ENCODE data around the gene SLCO1C1. TPM values are rescaled to one million over a fixed set of nuclear protein-coding genes. Genes with fewer than 3 reads are reported as not detected.

Gene SLCO1C1
- total RNA-seq, 1 experiment from 2014 or later: not detected

DNA sequence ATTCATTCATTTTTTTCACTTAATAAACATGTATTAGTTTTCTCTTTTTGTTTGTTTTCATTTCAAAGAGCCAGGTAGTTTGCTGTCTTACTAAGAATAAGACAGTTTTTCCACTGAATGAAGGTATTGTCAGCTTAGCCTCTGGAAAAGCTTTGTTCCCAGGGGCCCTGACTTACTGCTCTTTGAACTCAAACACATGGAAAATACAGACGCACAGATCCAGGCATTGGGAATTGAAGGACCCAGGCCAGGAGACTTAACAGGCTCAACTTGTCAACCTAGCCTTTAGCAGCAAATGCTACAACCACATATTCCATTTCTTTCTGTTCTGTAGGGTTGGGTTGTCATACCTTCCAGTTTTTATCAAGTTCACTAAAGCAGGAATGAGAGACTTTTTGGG, 38.5 kb upstream of the SLCO1C1 start:
- Histone ChIP-seq H3K4me1 (replicated peaks; ENCODE audit: insufficient read depth) (no peaks in the 10 kb centered on the region), H2AFZ (no peak overlapping the region), H3F3A (ENCODE audit: insufficient read depth, low read depth) (no peaks in the 10 kb centered on the region), H4K20me1 (ENCODE audit: insufficient read depth) (no peaks in the 10 kb centered on the region), H3K79me2 (ENCODE audit: low read depth) (no peaks in the 10 kb centered on the region), H3K36me3 (ENCODE audit: low read depth) (no peaks in the 10 kb centered on the region), H3K9me2 (ENCODE audit: insufficient read depth) (no peaks in the 10 kb centered on the region), H3K4me2 (no peak overlapping the region), H3K4me3 (no peak overlapping the region), H3K27ac (no peak overlapping the region), H3K27me3 (ENCODE audit: insufficient read depth, low read depth) (no peaks in the 10 kb centered on the region), H3K9me3 (ENCODE audit: insufficient read depth, low read depth) (no peaks in the 10 kb centered on the region; the same call in 1 of the 2 replicates)
- BruUV-seq (replicated peaks): no TSS peak
- TF ChIP-seq, protein P1, sequence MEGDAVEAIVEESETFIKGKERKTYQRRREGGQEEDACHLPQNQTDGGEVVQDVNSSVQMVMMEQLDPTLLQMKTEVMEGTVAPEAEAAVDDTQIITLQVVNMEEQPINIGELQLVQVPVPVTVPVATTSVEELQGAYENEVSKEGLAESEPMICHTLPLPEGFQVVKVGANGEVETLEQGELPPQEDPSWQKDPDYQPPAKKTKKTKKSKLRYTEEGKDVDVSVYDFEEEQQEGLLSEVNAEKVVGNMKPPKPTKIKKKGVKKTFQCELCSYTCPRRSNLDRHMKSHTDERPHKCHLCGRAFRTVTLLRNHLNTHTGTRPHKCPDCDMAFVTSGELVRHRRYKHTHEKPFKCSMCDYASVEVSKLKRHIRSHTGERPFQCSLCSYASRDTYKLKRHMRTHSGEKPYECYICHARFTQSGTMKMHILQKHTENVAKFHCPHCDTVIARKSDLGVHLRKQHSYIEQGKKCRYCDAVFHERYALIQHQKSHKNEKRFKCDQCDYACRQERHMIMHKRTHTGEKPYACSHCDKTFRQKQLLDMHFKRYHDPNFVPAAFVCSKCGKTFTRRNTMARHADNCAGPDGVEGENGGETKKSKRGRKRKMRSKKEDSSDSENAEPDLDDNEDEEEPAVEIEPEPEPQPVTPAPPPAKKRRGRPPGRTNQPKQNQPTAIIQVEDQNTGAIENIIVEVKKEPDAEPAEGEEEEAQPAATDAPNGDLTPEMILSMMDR (conservative IDR thresholded peaks at IDR 0.05): no peak
- no peak for TF ChIP-seq EZH2 (IDR thresholded peaks at IDR 0.05; ENCODE audit: low read depth)
- ChIA-PET CTCF (no interaction called here), POLR2A (ENCODE audit: unreplicated experiment) (no interaction called here)
- DNase-seq: no peak
- intact Hi-C loops (cut with micrococcal nuclease; ENCODE audit: unreplicated experiment): no loop called here

DNA sequence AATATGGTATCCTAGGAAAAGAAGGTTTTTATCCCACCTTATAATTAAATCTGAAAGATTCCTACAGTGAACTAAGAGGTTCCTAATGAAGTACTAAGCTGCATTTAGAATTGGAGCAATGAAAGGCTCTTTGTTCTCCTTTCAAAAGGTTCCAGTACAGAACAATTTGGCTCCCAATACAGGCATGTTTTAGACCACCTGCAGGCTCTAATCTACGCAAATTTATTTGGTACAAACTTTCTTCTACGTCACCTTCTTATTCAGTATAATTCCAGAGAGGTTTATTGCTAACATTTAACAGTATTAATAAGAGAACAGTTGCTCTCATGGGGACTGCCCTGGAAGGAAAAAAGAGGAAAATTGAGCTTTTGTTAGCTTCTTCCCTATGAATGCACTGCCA, 37.6 kb upstream of the SLCO1C1 start:
- Histone ChIP-seq H3K4me1 (replicated peaks; ENCODE audit: insufficient read depth) (no peaks in the 10 kb centered on the region), H3K9me2 (ENCODE audit: insufficient read depth) (no peaks in the 10 kb centered on the region), H3K27me3 (ENCODE audit: insufficient read depth, low read depth) (no peaks in the 10 kb centered on the region), H3K9me3 (ENCODE audit: insufficient read depth, low read depth) (no peaks in the 10 kb centered on the region; the same call in 1 of the 2 replicates), H4K20me1 (ENCODE audit: insufficient read depth) (no peaks in the 10 kb centered on the region), H3F3A (ENCODE audit: insufficient read depth, low read depth) (no peaks in the 10 kb centered on the region), H3K4me2 (no peak overlapping the region), H3K4me3 (no peak overlapping the region), H2AFZ (0 out of 2 replicates have a peak overlapping the region, but pooled peaks have one; percentile 49), H3K36me3 (ENCODE audit: low read depth) (no peaks in the 10 kb centered on the region), H3K79me2 (ENCODE audit: low read depth) (no peaks in the 10 kb centered on the region), H3K27ac (no peak overlapping the region)
- intact Hi-C loops (cut with micrococcal nuclease; ENCODE audit: unreplicated experiment): no loop called here
- ChIA-PET CTCF (no interaction called here), POLR2A (ENCODE audit: unreplicated experiment) (no interaction called here)
- no TSS peak for BruUV-seq (replicated peaks)
- no peak for TF ChIP-seq EZH2 (IDR thresholded peaks at IDR 0.05; ENCODE audit: low read depth)
- TF ChIP-seq, protein P1 (conservative IDR thresholded peaks at IDR 0.05): no peak
- DNase-seq: no peak

DNA sequence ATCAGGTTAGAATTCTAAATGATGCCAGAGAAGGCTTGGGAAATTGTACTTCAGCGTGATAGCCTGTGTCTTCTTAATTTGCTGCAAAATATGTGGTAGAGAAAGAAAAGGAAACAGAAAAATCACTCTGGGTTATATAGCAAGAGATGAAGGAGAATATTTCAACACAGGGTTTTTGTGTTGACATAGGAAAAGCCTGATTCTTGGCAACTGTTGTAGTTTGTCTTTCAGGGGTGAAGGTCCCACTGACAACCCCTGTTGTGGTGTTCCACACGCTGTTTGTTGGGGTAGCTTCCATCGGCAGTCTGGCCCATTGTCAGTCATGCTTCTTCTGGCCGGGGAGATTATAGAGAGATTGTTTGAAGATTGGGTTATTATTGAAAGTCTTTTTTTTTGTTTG, 13.8 kb upstream of the SLCO1C1 start:
- no TSS peak for BruUV-seq (replicated peaks)
- Histone ChIP-seq H3K9me3 (ENCODE audit: insufficient read depth, low read depth) (no peaks in the 10 kb centered on the region), H3K27me3 (ENCODE audit: insufficient read depth, low read depth) (no peaks in the 10 kb centered on the region), H3K27ac (no peak overlapping the region), H3K4me3 (no peak overlapping the region), H4K20me1 (ENCODE audit: insufficient read depth) (no peaks in the 10 kb centered on the region), H3K4me1 (replicated peaks; ENCODE audit: insufficient read depth) (no peaks in the 10 kb centered on the region), H3F3A (ENCODE audit: insufficient read depth, low read depth) (no peaks in the 10 kb centered on the region), H3K36me3 (ENCODE audit: low read depth) (no peaks in the 10 kb centered on the region), H3K9me2 (ENCODE audit: insufficient read depth) (no peaks in the 10 kb centered on the region), H3K79me2 (ENCODE audit: low read depth) (no peaks in the 10 kb centered on the region), H3K4me2 (no peak overlapping the region), H2AFZ (no peak overlapping the region)
- ChIA-PET CTCF (no interaction called here), POLR2A (ENCODE audit: unreplicated experiment) (interaction anchor here (0.6 kb wide), 1 partner anchor 918 kb away, joined by 4 read pairs; no protein-coding TSS in a partner anchor)
- no peak for DNase-seq
- intact Hi-C loops (cut with micrococcal nuclease; ENCODE audit: unreplicated experiment): no loop called here
- no peak for TF ChIP-seq EZH2 (IDR thresholded peaks at IDR 0.05; ENCODE audit: low read depth)
- TF ChIP-seq, protein P1 (conservative IDR thresholded peaks at IDR 0.05): no peak

All from PC-9 (cell line).